Neutrophil (primary cell): ENCODE measurements around the gene POGZ.

Experiments
- H3K27ac ChIP-seq: fragments of 200-600 bp; sonication (generic); 2 replicates; pipeline ENCODE4 v1.5.1; 2016; ENCODE audit warnings: mild to moderate bottlenecking, moderate library complexity
- H3K27me3 ChIP-seq: fragments of 200-600 bp; sonication (generic); 2 replicates; pipeline ENCODE4 v1.6.0; 2016; ENCODE audit warnings: mild to moderate bottlenecking
- H3K36me3 ChIP-seq: fragments of 200-600 bp; sonication (generic); 2 replicates; pipeline ENCODE4 v1.5.1; 2017
- H3K4me1 ChIP-seq, 2 experiments: fragments of 200-600 bp in 1 of 2; sonication (generic) in 1 of 2; 1 replicate in 1 of 2; 2 replicates in 1 of 2; pipeline versions ENCODE4 v1.5.1 to v1.6.1; 2013 to 2016; ENCODE audit warnings: low read depth in 1 of 2, low read length in 1 of 2, mild to moderate bottlenecking in 1 of 2, moderate library complexity in 1 of 2; ENCODE audit not compliant: control insufficient read depth in 1 of 2, insufficient read depth in 1 of 2
- H3K4me3 ChIP-seq, 2 experiments: fragments of 200-600 bp in 1 of 2; sonication (generic) in 1 of 2; 1 replicate in 1 of 2; 2 replicates in 1 of 2; pipeline ENCODE4 v1.5.1; 2013 to 2016; ENCODE audit warnings: low read depth in 1 of 2, low read length in 1 of 2, mild to moderate bottlenecking in 1 of 2, moderate library complexity in 1 of 2
- H3K9me3 ChIP-seq: fragments of 200-600 bp; sonication (generic); 2 replicates; pipeline ENCODE4 v1.5.1; 2016
- CTCF ChIP-seq: fragments of 200-600 bp; sonication (generic); IDR thresholded peaks from 2 replicates; pipeline ENCODE4 v1.5.1; 2016; ENCODE audit warnings: antibody characterized with exemption

The POGZ gene

DNA sequence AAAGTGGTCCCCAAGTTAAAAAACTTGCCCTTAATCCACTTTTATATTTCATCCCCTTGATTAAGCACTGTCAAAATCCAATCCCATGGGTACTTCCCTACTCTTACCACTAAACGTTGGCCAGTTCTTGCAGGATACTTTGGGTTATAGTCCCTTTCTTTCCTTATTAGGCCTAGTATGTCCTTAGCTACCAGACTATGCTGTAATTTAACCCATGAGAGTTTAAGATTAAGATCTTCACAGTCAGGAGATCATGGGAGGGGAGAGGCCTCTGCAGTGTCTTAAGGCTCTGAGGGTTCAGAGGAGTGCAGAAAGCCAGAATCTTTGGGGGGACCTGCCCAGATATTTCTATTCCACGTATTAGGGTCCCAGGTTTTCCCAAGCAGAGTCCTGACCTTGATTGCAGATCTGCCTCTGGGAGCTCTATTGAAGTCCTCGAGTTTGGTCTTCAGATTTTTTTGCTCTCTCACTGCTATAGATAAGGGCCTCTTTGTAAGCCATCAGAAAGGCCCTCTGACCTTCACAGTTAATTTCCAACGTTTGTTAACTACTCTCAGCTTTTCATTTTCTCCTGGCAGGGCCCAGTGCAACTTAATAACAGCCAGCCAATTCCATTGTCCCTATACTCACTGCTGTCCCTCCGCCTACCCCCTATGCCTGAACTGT, 42.9 kb upstream of the POGZ start:
- Histone ChIP-seq H3K36me3 (no peaks in the 10 kb centered on the region), H3K4me3 (no peak overlapping the region), H3K27me3 (peaks cover 43% of the 10 kb centered on the region), H3K4me1 (no peaks in the 10 kb centered on the region), H3K27ac (no peak overlapping the region), H3K9me3 (no peaks in the 10 kb centered on the region)
- no peak for TF ChIP-seq CTCF

GRCh38 chr1:151501474-151501873, 42.2 kb upstream of the POGZ start:
- no peaks in the 10 kb centered on the region for H3K4me1 ChIP-seq
- H3K4me3 ChIP-seq: no peak overlapping the region
- no peak for TF ChIP-seq CTCF
- no peak overlapping the region for H3K27ac ChIP-seq
- H3K36me3 ChIP-seq: no peaks in the 10 kb centered on the region
- no peaks in the 10 kb centered on the region for H3K9me3 ChIP-seq
- peaks cover 39% of the 10 kb centered on the region for H3K27me3 ChIP-seq

DNA sequence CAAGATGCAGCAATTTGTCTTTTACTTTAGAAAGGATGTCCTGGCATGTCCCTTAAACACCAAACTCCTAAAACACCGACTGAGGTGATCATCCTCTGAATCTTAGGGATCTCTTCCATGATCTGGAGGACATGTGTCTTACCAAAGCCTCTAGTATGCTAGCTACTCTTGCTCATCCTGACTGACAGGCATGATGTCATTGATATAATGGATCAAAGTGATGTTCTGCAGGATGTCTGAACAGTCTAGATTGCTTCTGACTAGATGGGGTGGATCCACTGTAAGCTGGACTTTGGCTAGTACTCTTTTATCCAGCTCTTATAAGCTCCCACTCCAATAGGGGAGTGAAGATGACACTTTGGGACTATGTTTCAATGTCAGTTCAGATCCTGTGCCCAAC, 40.6 kb upstream of the POGZ start:
- Histone ChIP-seq H3K27ac (no peak overlapping the region), H3K36me3 (no peaks in the 10 kb centered on the region), H3K27me3 (peaks cover 28% of the 10 kb centered on the region), H3K4me3 (no peak overlapping the region), H3K4me1 (no peaks in the 10 kb centered on the region), H3K9me3 (no peaks in the 10 kb centered on the region)
- TF ChIP-seq CTCF: no peak

- peaks cover 23% of the 10 kb centered on the region for H3K27me3 ChIP-seq
- no peak for TF ChIP-seq CTCF
Observed at GRCh38 chr1:151499365-151499764, 40.1 kb upstream of the POGZ start.

DNA sequence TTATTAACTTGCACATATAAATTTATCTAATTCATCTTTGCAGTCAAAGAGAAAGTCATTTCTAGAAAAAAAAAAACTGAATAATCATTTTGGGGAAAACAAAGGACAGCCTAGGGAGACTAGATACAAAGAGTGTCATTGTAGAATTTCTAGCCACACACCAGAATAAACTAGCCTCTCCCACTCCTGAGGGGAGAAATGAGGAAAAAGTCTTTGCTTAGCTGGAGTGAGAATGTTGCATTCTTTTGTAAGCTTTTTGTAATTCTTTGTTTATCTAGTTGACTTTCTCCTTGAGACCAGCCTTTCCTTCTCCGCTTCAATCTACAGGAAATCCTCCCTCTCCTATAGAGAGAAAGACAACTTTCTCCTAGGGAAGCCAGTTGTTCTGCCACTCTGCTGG, 36.0 kb upstream of the POGZ start:
- Histone ChIP-seq H3K4me3 (no peak overlapping the region), H3K9me3 (no peaks in the 10 kb centered on the region), H3K36me3 (no peaks in the 10 kb centered on the region), H3K27me3 (peaks cover 11% of the 10 kb centered on the region), H3K27ac (no peak overlapping the region), H3K4me1 (no peaks in the 10 kb centered on the region)
- TF ChIP-seq CTCF: no peak

More at GRCh38 chr1:151499365-151499764, 40.1 kb upstream of the POGZ start:
- Histone ChIP-seq H3K36me3 (no peaks in the 10 kb centered on the region), H3K9me3 (no peaks in the 10 kb centered on the region), H3K4me1 (no peaks in the 10 kb centered on the region), H3K27ac (no peak overlapping the region), H3K4me3 (no peak overlapping the region)
